Naive thymus-derived CD8-positive, alpha-beta T cell (primary cell): ENCODE measurements around the gene GATA5. TPM values are rescaled to one million over a fixed set of nuclear protein-coding genes. Genes with fewer than 3 reads are reported as not detected.

Experiments
- ATAC-seq, 2 donors: fragments of 150-1000 bp; cut with Tn5 transposase in 1 of 2; sonication (Bioruptor Pico), chemical (Tn5 transposase) in 1 of 2; 1 replicate in 1 of 2; 2 replicates in 1 of 2; pipeline ENCODE4 v1.10.0; 2021; ENCODE audit warnings: mild to moderate bottlenecking in 2 of 2, moderate library complexity in 2 of 2
- POLR2A ChIA-PET: fragments of 350-600 bp; sonication (Branson Sonifier 250); formaldehyde crosslinking; loops from one replicate; lab custom pipeline; 2021; ENCODE audit warnings: antibody characterized with exemption; lab: Charles Lee
- DNase-seq, 10 donors: peaks; one replicate each; pipeline versions ENCODE4 v3.0.0 to v3.0.0-alpha.2; 2020 to 2022
- H3K27ac Mint-ChIP-seq, 10 donors: one replicate each; pipeline ENCODE4 v1.8.0; 2020 to 2022; ENCODE audit warnings: mild to moderate bottlenecking in 10 of 10, mixed read lengths in 10 of 10, moderate library complexity in 4 of 10, inconsistent platforms in 1 of 10
- H3K27me3 Mint-ChIP-seq, 5 donors: one replicate each; pipeline ENCODE4 v1.8.0; 2021 to 2022; ENCODE audit warnings: mixed read lengths in 5 of 5
- H3K36me3 Mint-ChIP-seq, 3 donors: one replicate each; pipeline ENCODE4 v1.8.0; 2020 to 2022; ENCODE audit warnings: mixed read lengths in 3 of 3, mild to moderate bottlenecking in 2 of 3, inconsistent platforms in 1 of 3
- H3K4me1 Mint-ChIP-seq, 4 donors: one replicate each; pipeline ENCODE4 v1.8.0; 2021 to 2022; ENCODE audit warnings: mixed read lengths in 4 of 4
- H3K4me3 Mint-ChIP-seq, 10 donors: one replicate each; pipeline ENCODE4 v1.8.0; 2020 to 2022; ENCODE audit warnings: mild to moderate bottlenecking in 10 of 10, mixed read lengths in 10 of 10, moderate library complexity in 6 of 10, inconsistent platforms in 1 of 10
- H3K9me3 Mint-ChIP-seq, 9 donors: one replicate each; pipeline ENCODE4 v1.8.0; 2020 to 2022; ENCODE audit warnings: mixed read lengths in 9 of 9, mild to moderate bottlenecking in 3 of 9, inconsistent platforms in 1 of 9, moderate library complexity in 1 of 9
- polyA plus RNA-seq, 3 donors: library from polyadenylated mRNA; unstranded; fragments of 300-500 nt; fragmentation: Illumina TruSeq; gene quantifications; one replicate each; pipeline ENCODE4 v1.2.3, GENCODE V29; 2021
- total RNA-seq, 8 experiments: library from RNA in 2 of 8; stranded (reverse) in 2 of 8; gene quantifications; one replicate each; pipeline ENCODE4 v1.2.3 and lab custom pipeline; 2021 to 2026

Gene GATA5
- total and polyA plus RNA-seq, 5 experiments from 2014 or later: not detected

- Mint-ChIP-seq H3K27me3 (peaks cover 0 to 25% (median 3%) of the 10 kb centered on the region in 5 donors), H3K4me3 (no peak overlapping the region), H3K4me1 (peaks cover 1 to 21% (median 12%) of the 10 kb centered on the region in 4 donors), H3K36me3 (no peaks in the 10 kb centered on the region), H3K27ac (no peak overlapping the region), H3K9me3 (no peaks in the 10 kb centered on the region)
- ATAC-seq (no peak), DNase-seq (no peak)
- POLR2A ChIA-PET: interaction anchor here (0.7 kb wide), 1 partner anchor 10 kb away, joined by 3 read pairs; no protein-coding TSS in a partner anchor
These were observed 39.5 kb upstream of the GATA5 start for GRCh38 chr20:62515280-62515679.

GRCh38 chr20:62513991-62514390 lies 38.2 kb upstream of the GATA5 start:
- H3K27ac Mint-ChIP-seq: peak overlapping the region in 1 of 10 donors; percentile 5
- H3K36me3 Mint-ChIP-seq: no peaks in the 10 kb centered on the region
- POLR2A ChIA-PET: no interaction called here
- peaks cover 0 to 20% (median 3%) of the 10 kb centered on the region in 5 donors for H3K27me3 Mint-ChIP-seq
- H3K9me3 Mint-ChIP-seq: no peaks in the 10 kb centered on the region
- H3K4me3 Mint-ChIP-seq: peak overlapping the region in 1 of 10 donors; percentile 22
- H3K4me1 Mint-ChIP-seq: peaks cover 1 to 21% (median 12%) of the 10 kb centered on the region in 4 donors
- DNase-seq (no peak), ATAC-seq (no peak)

- no peaks in the 10 kb centered on the region for H3K36me3 Mint-ChIP-seq
- H3K27ac Mint-ChIP-seq: peak overlapping the region in 2 of 10 donors; percentile 20 to 68
- DNase-seq (no peak), ATAC-seq (no peak)
- peaks cover 1 to 21% (median 12%) of the 10 kb centered on the region in 4 donors for H3K4me1 Mint-ChIP-seq
- H3K27me3 Mint-ChIP-seq: peaks cover 0 to 17% (median 2%) of the 10 kb centered on the region in 5 donors
- H3K4me3 Mint-ChIP-seq: peak overlapping the region in 1 of 10 donors; percentile 53
- no peaks in the 10 kb centered on the region for H3K9me3 Mint-ChIP-seq
- POLR2A ChIA-PET: no interaction called here
These were observed 36.3 kb upstream of the GATA5 start for GRCh38 chr20:62511915-62512610.

GRCh38 chr20:62511300-62511914 lies 35.6 kb upstream of the GATA5 start:
- H3K36me3 Mint-ChIP-seq: no peaks in the 10 kb centered on the region
- no peak overlapping the region for H3K4me3 Mint-ChIP-seq
- H3K4me1 Mint-ChIP-seq: peaks cover 1 to 21% (median 12%) of the 10 kb centered on the region in 4 donors
- DNase-seq (no peak), ATAC-seq (no peak)
- H3K9me3 Mint-ChIP-seq: no peaks in the 10 kb centered on the region
- peak overlapping the region in 3 of 10 donors; percentile 20 to 68 (median 33) for H3K27ac Mint-ChIP-seq
- H3K27me3 Mint-ChIP-seq: peaks cover 0 to 11% (median 2%) of the 10 kb centered on the region in 5 donors
- POLR2A ChIA-PET: no interaction called here

- POLR2A ChIA-PET: no interaction called here
- H3K4me3 Mint-ChIP-seq: no peak overlapping the region
- no peak for DNase-seq
These were observed 32.9 kb upstream of the GATA5 start for GRCh38 chr20:62508641-62509051.

GRCh38 chr20:62507991-62508640 lies 32.3 kb upstream of the GATA5 start:
- POLR2A ChIA-PET: no interaction called here
- DNase-seq: no peak
- Mint-ChIP-seq H3K4me1 (peaks cover 0 to 7% (median 5%) of the 10 kb centered on the region in 4 donors), H3K9me3 (peaks cover 0 to 10% (median 0%) of the 10 kb centered on the region in 9 donors), H3K4me3 (no peak overlapping the region), H3K27me3 (no peaks in the 10 kb centered on the region), H3K36me3 (no peaks in the 10 kb centered on the region), H3K27ac (no peak overlapping the region)
- no peak for ATAC-seq

More at GRCh38 chr20:62508641-62509051, 32.9 kb upstream of the GATA5 start:
- Mint-ChIP-seq H3K36me3 (no peaks in the 10 kb centered on the region), H3K27ac (no peak overlapping the region), H3K27me3 (peaks cover 0 to under 1% (median 0%) of the 10 kb centered on the region in 5 donors), H3K4me1 (peaks cover 0 to 12% (median 8%) of the 10 kb centered on the region in 4 donors), H3K9me3 (peaks cover 0 to 10% (median 0%) of the 10 kb centered on the region in 9 donors)
- peak in 1 of 2 donors; percentile 16 for ATAC-seq

- H3K36me3 Mint-ChIP-seq: no peaks in the 10 kb centered on the region
- H3K4me1 Mint-ChIP-seq: no peaks in the 10 kb centered on the region
- H3K4me3 Mint-ChIP-seq: no peak overlapping the region
- ATAC-seq (no peak), DNase-seq (no peak)
- H3K9me3 Mint-ChIP-seq: peaks cover 0 to 10% (median 0%) of the 10 kb centered on the region in 9 donors
- peak overlapping the region in 1 of 10 donors; percentile 19 for H3K27ac Mint-ChIP-seq
- POLR2A ChIA-PET: no interaction called here
- H3K27me3 Mint-ChIP-seq: no peaks in the 10 kb centered on the region
These were observed 31.5 kb upstream of the GATA5 start for GRCh38 chr20:62507323-62507722.

GRCh38 chr20:62506791-62507190 lies 31.0 kb upstream of the GATA5 start:
- Mint-ChIP-seq H3K36me3 (no peaks in the 10 kb centered on the region), H3K9me3 (peaks cover 0 to 10% (median 0%) of the 10 kb centered on the region in 9 donors), H3K4me1 (peaks cover 0 to 5% (median 2%) of the 10 kb centered on the region in 4 donors), H3K27me3 (no peaks in the 10 kb centered on the region), H3K27ac (no peak overlapping the region), H3K4me3 (no peak overlapping the region)
- ATAC-seq: no peak
- DNase-seq: no peak
- POLR2A ChIA-PET: no interaction called here

GRCh38 chr20:62506087-62506486 lies 30.3 kb upstream of the GATA5 start:
- POLR2A ChIA-PET: no interaction called here
- H3K27ac Mint-ChIP-seq: peak overlapping the region in 1 of 10 donors; percentile 33

GRCh38 chr20:62505337-62506045 lies 29.7 kb upstream of the GATA5 start:
- DNase-seq: no peak
- peaks cover 0 to 10% (median 0%) of the 10 kb centered on the region in 9 donors for H3K9me3 Mint-ChIP-seq
- POLR2A ChIA-PET: no interaction called here
- ATAC-seq: no peak
- H3K4me1 Mint-ChIP-seq: peaks cover 2 to 13% (median 6%) of the 10 kb centered on the region in 4 donors
- no peak overlapping the region for H3K4me3 Mint-ChIP-seq
- H3K27me3 Mint-ChIP-seq: no peaks in the 10 kb centered on the region
- no peaks in the 10 kb centered on the region for H3K36me3 Mint-ChIP-seq
- peak overlapping the region in 1 of 10 donors; percentile 33 for H3K27ac Mint-ChIP-seq

More at GRCh38 chr20:62506087-62506486, 30.3 kb upstream of the GATA5 start:
- DNase-seq (no peak), ATAC-seq (no peak)
- peaks cover 0 to 9% (median 3%) of the 10 kb centered on the region in 4 donors for H3K4me1 Mint-ChIP-seq
- H3K36me3 Mint-ChIP-seq: no peaks in the 10 kb centered on the region
- no peaks in the 10 kb centered on the region for H3K27me3 Mint-ChIP-seq
- H3K9me3 Mint-ChIP-seq: peaks cover 0 to 10% (median 0%) of the 10 kb centered on the region in 9 donors
- H3K4me3 Mint-ChIP-seq: no peak overlapping the region

GRCh38 chr20:62504323-62504722 lies 28.5 kb upstream of the GATA5 start:
- no peaks in the 10 kb centered on the region for H3K36me3 Mint-ChIP-seq
- no peak overlapping the region for H3K4me3 Mint-ChIP-seq
- H3K4me1 Mint-ChIP-seq: peaks cover 5 to 18% (median 13%) of the 10 kb centered on the region in 4 donors
- POLR2A ChIA-PET: no interaction called here
- peak overlapping the region in 1 of 10 donors; percentile 66 for H3K27ac Mint-ChIP-seq
- ATAC-seq: no peak
- H3K27me3 Mint-ChIP-seq: no peaks in the 10 kb centered on the region
- DNase-seq: no peak
- peaks cover 0 to 10% (median 0%) of the 10 kb centered on the region in 9 donors for H3K9me3 Mint-ChIP-seq
